ENCODE data around the gene DNM2.
A peak's percentile ranks its signal among the peaks of the same experiment; 100 is the strongest.
"Not testable (repeated sequence)": the region's sequence is repeated elsewhere in the genome, so short reads cannot be mapped to it uniquely, and the experiment has no call there.

The DNM2 gene

DNA sequence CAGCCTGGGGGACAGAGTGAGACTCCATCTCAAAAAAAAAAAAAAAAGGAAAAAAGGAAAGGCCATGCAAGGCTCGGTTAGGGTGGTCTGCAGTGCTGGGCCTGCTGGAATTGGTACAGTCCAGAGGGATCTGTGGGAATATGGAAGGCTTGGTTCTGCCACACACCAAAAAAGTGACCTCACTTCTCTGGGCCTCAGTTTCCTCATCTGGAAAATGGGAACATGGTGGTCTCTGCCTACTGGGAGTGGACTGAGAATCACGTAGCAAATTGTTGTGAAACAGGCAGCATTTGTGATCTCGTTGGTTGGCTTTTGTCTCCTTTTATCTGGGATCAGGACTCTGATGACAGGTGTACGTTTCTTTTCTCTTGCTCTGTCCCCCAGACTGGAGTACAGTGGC lies 7.5 kb downstream of the DNM2 start:
- no peak for DNase-seq (ENCODE audit: low spot score)

DNA sequence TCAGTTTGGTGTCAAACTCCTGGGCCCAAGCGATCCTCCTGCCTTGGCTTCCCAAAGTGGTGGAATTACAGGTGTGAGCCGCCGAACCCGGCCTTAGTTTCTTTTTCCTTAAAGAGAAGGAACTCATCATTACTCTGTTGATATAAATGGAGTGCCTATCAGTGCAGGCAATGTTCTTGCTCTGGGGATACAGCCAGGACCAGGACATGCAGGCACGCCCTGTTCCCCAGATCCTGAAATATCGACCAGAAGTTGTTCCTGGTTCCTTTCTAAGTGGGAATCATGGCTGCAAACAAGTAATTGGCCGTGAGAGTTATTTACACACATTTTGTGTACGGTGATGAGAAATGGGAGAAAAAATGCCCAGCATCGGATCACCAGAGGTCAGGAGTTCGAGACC lies 8.4 kb downstream of the DNM2 start:
- no peak for DNase-seq (ENCODE audit: low spot score)

- no peak for DNase-seq (ENCODE audit: low spot score)
Observed at GRCh38 chr19:10727685-10728201, 9.9 kb downstream of the DNM2 start.

- DNase-seq (ENCODE audit: low spot score), result no peak
Observed at GRCh38 chr19:10729411-10729810, 11.5 kb downstream of the DNM2 start.

- DNase-seq (ENCODE audit: low spot score), result no peak
Observed at GRCh38 chr19:10730932-10731331, 13.1 kb downstream of the DNM2 start.

DNA sequence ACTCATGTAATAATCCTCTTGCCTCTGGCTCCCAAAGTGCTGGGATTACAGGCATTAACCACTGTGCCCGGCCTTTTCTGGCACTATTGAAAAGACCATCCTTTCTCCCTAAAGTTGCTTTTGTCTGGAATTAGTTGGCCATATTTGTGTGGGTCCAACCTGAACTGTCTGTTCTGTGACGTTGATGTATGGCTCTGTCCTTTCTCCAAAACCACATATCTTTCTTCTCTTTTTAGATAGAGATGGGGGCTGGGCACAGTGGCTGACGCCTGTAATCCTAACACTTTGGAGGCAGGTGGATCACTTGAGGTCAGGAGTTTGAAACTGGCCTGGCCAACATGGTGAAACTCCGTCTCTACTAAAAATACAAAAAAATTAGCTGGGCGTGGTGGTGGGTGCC lies 17.9 kb downstream of the DNM2 start:
- no peak for DNase-seq (ENCODE audit: low spot score)

- DNase-seq (ENCODE audit: low spot score), result no peak
Observed at GRCh38 chr19:10736189-10736588, 18.3 kb downstream of the DNM2 start.

GRCh38 chr19:10736916-10737551 lies 19.2 kb downstream of the DNM2 start:
- DNase-seq (ENCODE audit: low spot score), result no peak

- DNase-seq (ENCODE audit: low spot score), result no peak
Observed at GRCh38 chr19:10737722-10738121, 19.8 kb downstream of the DNM2 start.

DNA sequence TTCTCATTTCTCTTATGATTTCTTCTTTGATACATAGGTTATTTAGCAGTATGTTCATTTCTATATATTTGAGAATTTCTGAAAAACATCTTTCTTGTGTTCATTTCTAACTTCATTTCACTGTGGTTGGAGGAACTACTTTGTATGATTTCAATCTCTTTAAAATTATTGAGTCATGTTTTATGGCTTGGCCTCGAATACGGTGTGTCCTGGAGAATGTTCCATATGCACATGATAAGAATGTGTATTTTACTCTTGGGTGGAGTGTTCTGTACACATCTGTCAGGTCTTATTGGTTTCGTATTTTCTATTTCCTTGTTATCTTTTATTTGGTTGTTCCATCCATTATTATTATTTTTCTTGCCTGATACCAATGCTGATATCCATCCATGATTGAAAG lies 22.9 kb downstream of the DNM2 start:
- DNase-seq (ENCODE audit: low spot score), result no peak

- DNase-seq (ENCODE audit: low spot score), result no peak
Observed at GRCh38 chr19:10742476-10742875, 24.6 kb downstream of the DNM2 start.

GRCh38 chr19:10744253-10744798 lies 26.4 kb downstream of the DNM2 start:
- no peak for DNase-seq (ENCODE audit: low spot score)

GRCh38 chr19:10744801-10745293 lies 27.0 kb downstream of the DNM2 start:
- DNase-seq (ENCODE audit: low spot score), result no peak

GRCh38 chr19:10746437-10746836 lies 28.6 kb downstream of the DNM2 start:
- DNase-seq (ENCODE audit: low spot score), result not testable (repeated sequence)

- DNase-seq (ENCODE audit: low spot score), result no peak
Observed at GRCh38 chr19:10747271-10747670, 29.4 kb downstream of the DNM2 start.

- no peak for DNase-seq (ENCODE audit: low spot score)
Observed at GRCh38 chr19:10747674-10748073, 29.8 kb downstream of the DNM2 start.

- DNase-seq (ENCODE audit: low spot score), result no peak
Observed at GRCh38 chr19:10748195-10748926, 30.5 kb downstream of the DNM2 start.

GRCh38 chr19:10748927-10749434 lies 31.1 kb downstream of the DNM2 start:
- peak; percentile 17 for DNase-seq (ENCODE audit: low spot score)

- DNase-seq (ENCODE audit: low spot score), result no peak
Observed at GRCh38 chr19:10749435-10750384, 31.8 kb downstream of the DNM2 start.

DNA sequence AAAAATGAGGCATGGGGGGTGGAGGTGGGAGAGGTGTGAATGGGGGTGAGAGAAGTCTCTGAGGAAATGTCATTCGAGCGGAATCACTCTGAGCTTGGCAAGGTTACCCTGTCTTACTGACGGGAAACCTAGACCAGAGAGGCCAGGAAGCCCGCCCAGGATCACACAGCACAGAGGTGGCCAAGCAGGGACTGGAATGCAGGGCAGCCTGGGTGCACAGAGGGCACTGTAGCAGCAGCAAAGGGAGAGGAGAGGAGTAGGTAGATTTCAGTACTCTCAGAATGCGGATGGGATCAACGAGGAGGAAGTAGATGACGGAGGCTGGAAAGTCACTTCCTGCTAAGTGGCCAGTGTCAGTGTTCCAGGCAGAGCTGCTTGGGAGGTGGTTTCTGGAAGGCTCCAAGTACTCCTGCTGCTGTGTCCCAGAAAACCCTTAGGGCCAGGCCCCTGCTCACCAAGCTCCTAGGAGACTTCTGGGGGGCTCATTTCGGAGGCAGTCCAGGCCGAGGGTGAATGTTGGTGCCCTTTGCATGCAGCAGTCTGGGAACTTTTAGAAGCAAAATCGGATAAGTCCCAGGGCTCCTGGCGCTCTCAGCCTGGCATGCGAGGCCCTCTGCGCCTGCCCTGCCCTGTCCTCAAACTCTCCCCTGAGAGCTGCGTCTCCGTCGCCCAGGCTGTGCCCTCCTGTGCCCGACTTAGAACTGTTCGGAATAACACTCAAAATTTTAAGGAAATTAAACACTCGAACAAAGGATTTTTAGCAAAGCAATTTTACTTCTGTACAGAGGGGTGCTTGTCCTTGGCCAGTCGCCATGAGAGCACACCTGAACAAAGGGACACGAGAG lies 33.5 kb downstream of the DNM2 start:
- DNase-seq (ENCODE audit: low spot score), result no peak
